Naive B cell (primary cell): ENCODE measurements around the gene FFAR3. TPM values are rescaled to one million over a fixed set of nuclear protein-coding genes. Genes with fewer than 3 reads are reported as not detected.

Source experiments
- ATAC-seq, 2 donors: fragments of 150-1000 bp; cut with Tn5 transposase; 2 replicates each; pipeline ENCODE4 v1.10.0; 2021; ENCODE audit warnings: low read depth in 2 of 2, mild to moderate bottlenecking in 2 of 2, moderate library complexity in 2 of 2
- DNase-seq: peaks from one replicate; pipeline ENCODE4 v3.0.0; 2022
- H3K27ac Mint-ChIP-seq, 6 donors: one replicate each; pipeline ENCODE4 v1.8.0; 2020 to 2022; ENCODE audit warnings: mild to moderate bottlenecking in 6 of 6, mixed read lengths in 6 of 6, moderate library complexity in 5 of 6, inconsistent platforms in 2 of 6
- H3K27me3 Mint-ChIP-seq, 3 donors: one replicate each; pipeline ENCODE4 v1.8.0; 2021 to 2022; ENCODE audit warnings: mixed read lengths in 3 of 3, mild to moderate bottlenecking in 1 of 3
- H3K36me3 Mint-ChIP-seq, 2 donors: one replicate each; pipeline ENCODE4 v1.8.0; 2020 to 2022; ENCODE audit warnings: mixed read lengths in 2 of 2, inconsistent platforms in 1 of 2, mild to moderate bottlenecking in 1 of 2
- H3K4me1 Mint-ChIP-seq, 3 donors: one replicate each; pipeline ENCODE4 v1.8.0; 2020 to 2022; ENCODE audit warnings: mixed read lengths in 3 of 3, inconsistent platforms in 1 of 3, mild to moderate bottlenecking in 1 of 3, moderate library complexity in 1 of 3
- H3K4me3 Mint-ChIP-seq, 8 donors: one replicate each; pipeline ENCODE4 v1.8.0; 2020 to 2022; ENCODE audit warnings: mild to moderate bottlenecking in 8 of 8, mixed read lengths in 8 of 8, moderate library complexity in 8 of 8, inconsistent platforms in 2 of 8
- H3K9me3 Mint-ChIP-seq, 7 donors: one replicate each; pipeline ENCODE4 v1.8.0; 2020 to 2022; ENCODE audit warnings: mixed read lengths in 7 of 7, mild to moderate bottlenecking in 5 of 7, inconsistent platforms in 2 of 7, moderate library complexity in 1 of 7
- polyA plus RNA-seq, 6 donors: library from polyadenylated mRNA; unstranded; fragments of 300-500 nt; fragmentation: Illumina TruSeq; gene quantifications; one replicate each; pipeline ENCODE4 v1.2.3, GENCODE V29; 2021; ENCODE audit warnings: low read depth in 6 of 6

FFAR3 gene
- polyA plus RNA-seq, 6 donors from 2014 or later = 0.17 TPM; not detected in 5

- no peaks in the 10 kb centered on the region for H3K9me3 Mint-ChIP-seq
- H3K36me3 Mint-ChIP-seq = no peaks in the 10 kb centered on the region
- peak; percentile 25 for DNase-seq
- peak overlapping the region in 1 of 6 donors; percentile 70 for H3K27ac Mint-ChIP-seq
- peak; percentile 88 to 93 for ATAC-seq
- H3K27me3 Mint-ChIP-seq = peaks cover 5 to 11% (median 9%) of the 10 kb centered on the region in 3 donors
- peaks cover 11 to 19% (median 14%) of the 10 kb centered on the region in 3 donors for H3K4me1 Mint-ChIP-seq
- H3K4me3 Mint-ChIP-seq = peak overlapping the region in 2 of 8 donors; percentile 11 to 53
Measured at GRCh38 chr19:35408284-35409171, 50.3 kb downstream of the FFAR3 start.

DNA sequence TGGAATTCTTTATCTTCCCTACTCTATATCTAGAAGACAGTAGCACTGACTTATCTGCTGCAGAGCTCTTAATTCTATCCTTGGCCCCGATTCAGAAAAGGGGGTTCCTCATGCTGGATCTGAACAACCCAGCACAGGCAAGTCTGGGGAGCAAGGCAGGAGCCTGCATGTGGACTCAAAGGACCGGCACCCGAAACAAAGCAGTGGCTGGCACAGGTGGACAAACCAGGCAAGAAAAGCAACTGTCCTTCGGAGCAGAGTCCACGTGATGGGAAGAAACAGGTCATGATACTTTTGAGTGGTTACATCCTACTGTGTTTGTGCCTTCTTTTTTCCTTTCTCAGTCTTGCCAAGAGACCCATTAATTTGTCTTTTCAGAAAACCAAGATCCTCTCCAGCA lies 50.9 kb downstream of the FFAR3 start:
- Mint-ChIP-seq H3K27ac (no peak overlapping the region), H3K4me1 (peaks cover 11 to 19% (median 14%) of the 10 kb centered on the region in 3 donors), H3K36me3 (no peaks in the 10 kb centered on the region), H3K9me3 (no peaks in the 10 kb centered on the region), H3K27me3 (peaks cover 7 to 16% (median 9%) of the 10 kb centered on the region in 3 donors), H3K4me3 (no peak overlapping the region)
- DNase-seq (no peak), ATAC-seq (no peak)

Other genes with a start within 250 kb of the FFAR3 start
- not detected for gene FXYD3, start 242.6 kb upstream of the FFAR3 start, polyA plus RNA-seq
- gene LGI4, start 223.4 kb upstream of the FFAR3 start, polyA plus RNA-seq = not detected
- 1 to 10 TPM; 1.0 to 2.7 (median 1.2) TPM for gene FXYD1, start 219.6 kb upstream of the FFAR3 start, polyA plus RNA-seq
- gene FXYD7, start 215.2 kb upstream of the FFAR3 start, polyA plus RNA-seq = 1 to 10 TPM; 2.0 to 4.5 (median 3.4) TPM
- 100 to 1,000 TPM; 290 to 440 (median 351) TPM for gene FXYD5, start 203.7 kb upstream of the FFAR3 start, polyA plus RNA-seq
- not detected for gene FAM187B, start 129.7 kb upstream of the FFAR3 start, polyA plus RNA-seq
- 10 to 100 TPM; 11.7 to 46.3 (median 34.8) TPM for gene LSR, start 109.5 kb upstream of the FFAR3 start, polyA plus RNA-seq
- 10 to 100 TPM in 4 of 6 donors, 1 to 10 TPM in 2; 1.9 to 15.5 (median 10.4) TPM for gene USF2, start 89.5 kb upstream of the FFAR3 start, polyA plus RNA-seq
- under 1 TPM in 1 of 6 donors, not detected in 5; 0.12 TPM for gene HAMP, start 75.9 kb upstream of the FFAR3 start, polyA plus RNA-seq
- under 1 TPM in 4 of 6 donors, not detected in 2; 0.12 to 0.41 (median 0.29) TPM for gene MAG, start 66.3 kb upstream of the FFAR3 start, polyA plus RNA-seq
- 100 to 1,000 TPM; 364 to 971 (median 552) TPM for gene CD22, start 29.3 kb upstream of the FFAR3 start, polyA plus RNA-seq
- gene FFAR1, start 10.6 kb upstream of the FFAR3 start, polyA plus RNA-seq = 1 to 10 TPM in 2 of 6 donors, under 1 TPM in 4; 0.14 to 1.9 (median 0.75) TPM
- not detected for gene GPR42, start 12.6 kb downstream of the FFAR3 start, polyA plus RNA-seq
- not detected for gene FFAR2, start 89.8 kb downstream of the FFAR3 start, polyA plus RNA-seq
- not detected for gene KRTDAP, start 132.0 kb downstream of the FFAR3 start, polyA plus RNA-seq
- 1 to 10 TPM in 2 of 6 donors, not detected in 4; 2.6 to 3.1 TPM for gene DMKN, start 155.2 kb downstream of the FFAR3 start, polyA plus RNA-seq
- not detected for gene SBSN, start 169.9 kb downstream of the FFAR3 start, polyA plus RNA-seq
- not detected for gene GAPDHS, start 175.0 kb downstream of the FFAR3 start, polyA plus RNA-seq
- gene TMEM147, start 187.2 kb downstream of the FFAR3 start, polyA plus RNA-seq = 100 to 1,000 TPM; 153 to 293 (median 162) TPM
- gene ATP4A, start 205.2 kb downstream of the FFAR3 start, polyA plus RNA-seq = not detected
- not detected for gene PMIS2, start 227.7 kb downstream of the FFAR3 start, polyA plus RNA-seq